K562 (cell line): ENCODE measurements around the gene BNC2. TPM values are rescaled to one million over a fixed set of nuclear protein-coding genes. Genes with fewer than 3 reads are reported as not detected.

Source experiments
- ATAC-seq: fragments of 200-7000 bp; cut with Tn5 transposase; 3 replicates; pipeline ENCODE4 v1.9.1; 2020; ENCODE audit warnings: moderate library complexity
- BruUV-seq: library from RNA; stranded (reverse); fragments of 400-500 nt; replicated peaks from 2 replicates; lab custom pipeline; 2021; lab: Mats Ljungman, UMichigan
- CTCF ChIA-PET: fragments of 300-600 bp; formaldehyde crosslinking; extraction: SDS; loops from one replicate; lab custom pipeline; 2021; ENCODE audit warnings: low intra/inter-chr PET ratio; lab: Yijun Ruan, JAX
- POLR2A ChIA-PET: fragments of 300-600, 350-650 bp; sonication (Branson Sonifier 250); formaldehyde crosslinking; extraction: SDS; loops from one replicate; lab custom pipeline; 2021; ENCODE audit warnings: antibody characterized with exemption, inconsistent platforms; lab: Yijun Ruan, JAX
- DNase-seq, 4 experiments: peaks; one replicate each; pipeline versions ENCODE4 v3.0.0 to v3.0.0-alpha.2; 2011 to 2018; ENCODE audit warnings: low spot score in 3 of 4, mixed read lengths in 3 of 4; ENCODE audit errors: extremely low read depth in 1 of 4
- FAIRE-seq: peaks from 2 replicates; lab custom pipeline; 2011; peaks lifted over from hg19 to GRCh38; lab: Jason Lieb, UNC
- H2AFZ ChIP-seq: 2 replicates; pipeline ENCODE4 v1.6.0; 2011; ENCODE audit warnings: low read depth, low read length, control low read depth, inconsistent platforms
- H3K27ac ChIP-seq: fragments of 200-600 bp; 3 replicates; pipeline ENCODE4 v1.8.0; 2011; ENCODE audit warnings: low read depth, mild to moderate bottlenecking, control low read depth, inconsistent platforms, low read length, moderate library complexity, mixed read lengths; ENCODE audit errors: extremely low read depth
- H3K27me3 ChIP-seq, 2 experiments: fragments of 300-600 bp in 1 of 2; 2 replicates in 1 of 2; 3 replicates in 1 of 2; pipeline versions ENCODE4 v1.6.0 to v1.8.0; 2011; ENCODE audit warnings: inconsistent platforms in 2 of 2, low read length in 2 of 2, mild to moderate bottlenecking in 1 of 2, mixed read lengths in 1 of 2, moderate library complexity in 1 of 2; ENCODE audit not compliant: control insufficient read depth in 2 of 2, insufficient read depth in 2 of 2
- H3K36me3 ChIP-seq: fragments of 300-600 bp; 3 replicates; pipeline ENCODE4 v1.8.0; 2011; ENCODE audit warnings: mild to moderate bottlenecking, low read length, inconsistent platforms; ENCODE audit not compliant: control insufficient read depth, insufficient read depth
- H3K4me1 ChIP-seq, 2 experiments: fragments of 200-600 bp in 1 of 2; replicated peaks in 1 of 2; 2 replicates in 1 of 2; 3 replicates in 1 of 2; pipeline versions ENCODE4 v1.5.1 to v1.8.0; 2011; ENCODE audit warnings: inconsistent platforms in 2 of 2, low read length in 2 of 2, mild to moderate bottlenecking in 1 of 2, mixed read lengths in 1 of 2, moderate library complexity in 1 of 2; ENCODE audit not compliant: control insufficient read depth in 2 of 2, insufficient read depth in 2 of 2
- H3K4me2 ChIP-seq: 2 replicates; pipeline ENCODE4 v1.6.1; 2011; ENCODE audit warnings: low read length, control low read depth, inconsistent platforms, mixed read lengths; ENCODE audit not compliant: insufficient read depth
- H3K4me3 ChIP-seq: fragments of 200-600 bp; sonication (generic), shearing (Covaris generic); 2 replicates; pipeline ENCODE4 v1.5.1; 2016; ENCODE audit warnings: control low read depth, inconsistent platforms
- H3K79me2 ChIP-seq: fragments of 200-600 bp; 3 replicates; pipeline ENCODE4 v1.8.0; 2011; ENCODE audit warnings: low read length, inconsistent platforms; ENCODE audit not compliant: control insufficient read depth, insufficient read depth
- H3K9ac ChIP-seq, 2 experiments: 2 replicates each; pipeline versions ENCODE4 v1.6.0 to v1.6.1; 2011; ENCODE audit warnings: low read depth in 2 of 2, low read length in 2 of 2, control low read depth in 1 of 2, inconsistent platforms in 1 of 2, mild to moderate bottlenecking in 1 of 2, mixed read lengths in 1 of 2; ENCODE audit not compliant: insufficient read depth in 1 of 2
- H3K9me1 ChIP-seq: one replicate; pipeline ENCODE4 v1.6.0; 2011; ENCODE audit warnings: inconsistent platforms, mild to moderate bottlenecking, low read length, moderate library complexity; ENCODE audit not compliant: control insufficient read depth, insufficient read depth
- H3K9me3 ChIP-seq: replicated peaks from 2 replicates; pipeline ENCODE4 v1.5.1; 2011; ENCODE audit warnings: low read depth, low read length, inconsistent platforms; ENCODE audit not compliant: control insufficient read depth, insufficient read depth
- H4K20me1 ChIP-seq: replicated peaks from 2 replicates; pipeline ENCODE4 v1.6.1; 2011; ENCODE audit warnings: low read length, inconsistent platforms, mixed read lengths; ENCODE audit not compliant: control insufficient read depth, insufficient read depth
- FOXJ3 ChIP-seq: sonication (generic); formaldehyde crosslinking; IDR thresholded peaks from 2 replicates; pipeline ENCODE4 v1.4.0; 2020; ENCODE audit warnings: mild to moderate bottlenecking, missing genetic modification reagents
- HNRNPK ChIP-seq: fragments of 200-400 bp; formaldehyde crosslinking; IDR thresholded peaks from one replicate; pipeline ENCODE4 v1.6.1; 2018; ENCODE audit warnings: mild to moderate bottlenecking, low read depth, low read length; ENCODE audit not compliant: poor library complexity, severe bottlenecking
- NCOA1 ChIP-seq: fragments of 450-650 bp; IDR thresholded peaks from 2 replicates; pipeline ENCODE4 v1.6.1; 2016; ENCODE audit warnings: low read depth
- NR4A1 ChIP-seq, 2 experiments: fragments of 250-450 bp in 1 of 2; fragments of 450-650 bp in 1 of 2; sonication (Bioruptor Pico) in 1 of 2; IDR thresholded peaks; 2 replicates each; pipeline versions ENCODE4 v1.4.0 to v1.6.1; 2016 to 2020; ENCODE audit warnings: mild to moderate bottlenecking in 2 of 2, missing compliant biosample characterization in 1 of 2, missing genetic modification characterization in 1 of 2, moderate library complexity in 1 of 2
- POLR2AphosphoS5 ChIP-seq: IDR thresholded peaks from 2 replicates; pipeline ENCODE4 v1.6.1; 2011; ENCODE audit warnings: mild to moderate bottlenecking, low read depth, low read length, moderate library complexity; ENCODE audit not compliant: control insufficient read depth, insufficient read depth
- POLR2H ChIP-seq: IDR thresholded peaks from 2 replicates; pipeline ENCODE4 v1.6.1; 2016; ENCODE audit warnings: missing genetic modification characterization, low read depth, mild to moderate bottlenecking, control low read depth, missing compliant biosample characterization, moderate library complexity
- RFX5 ChIP-seq: IDR thresholded peaks from 2 replicates; pipeline ENCODE4 v1.6.1; 2011; ENCODE audit warnings: low read depth, mild to moderate bottlenecking, improper control_type of control experiment, low read length
- RNF2 ChIP-seq: sonication (generic); IDR thresholded peaks from 2 replicates; pipeline ENCODE4 v1.6.1; 2016
- SLC30A9 ChIP-seq: fragments of 250-450 bp; sonication (Bioruptor Pico); IDR thresholded peaks from 2 replicates; pipeline ENCODE4 v1.8.0; 2022; ENCODE audit warnings: mild to moderate bottlenecking, moderate library complexity
- ZMIZ1 ChIP-seq, 2 experiments: fragments of 150-350 bp in 1 of 2; IDR thresholded peaks; 2 replicates each; pipeline ENCODE4 v1.6.1; 2012 to 2016; ENCODE audit warnings: low read depth in 2 of 2, low read length in 2 of 2, mild to moderate bottlenecking in 1 of 2, moderate library complexity in 1 of 2
- WGBS: fragments of 100-300 bp; shearing (Covaris generic); methylation state at CpG from one replicate; pipeline ENCODE4 v1.1.6; 2016; ENCODE audit warnings: low coverage, mixed read lengths; ENCODE audit not compliant: insufficient coverage; ENCODE audit errors: missing lambda C conversion rate; 5-methylcytosine and 5-hydroxymethylcytosine counted together
- in situ Hi-C: fragments of 300-500 bp; cut with MboI; formaldehyde crosslinking; loops from 4 replicates; pipeline ENCODE4 v1.15.0; 2018; ENCODE audit warnings: inconsistent platforms, mixed read lengths
- intact Hi-C: fragments of 100-400 bp; cut with micrococcal nuclease; formaldehyde crosslinking; loops from 2 replicates; pipeline ENCODE4 v1.14.2; 2022
- polyA plus RNA-seq, 8 experiments: library from polyadenylated mRNA; depleted of rRNA in 4 of 8; stranded (reverse) in 5 of 8; unstranded in 3 of 8; fragments of >200 nt; fragmentation: Nextera tagmentation in 2 of 8; fragmentation: Illumina TruSeq in 1 of 8; extraction: Ambion mirVana in 2 of 8; extraction: Trizol in 1 of 8; gene quantifications; 2 replicates each; pipeline versions ENCODE4 v1.2.1 to v1.2.3, GENCODE V29; 2011 to 2014; ENCODE audit warnings: inconsistent platforms in 1 of 8, missing spikeins in 1 of 8
- total RNA-seq, 7 experiments: library from RNA; depleted of rRNA in 6 of 7; stranded (reverse); fragments of >200 nt in 6 of 7; fragmentation: Illumina TruSeq in 2 of 7; extraction: Trizol in 2 of 7; gene quantifications; 2 replicates each; pipeline versions ENCODE4 v1.2.1 to v1.2.3, GENCODE V29; 2011 to 2021; ENCODE audit warnings: low replicate concordance in 1 of 7

The BNC2 gene
- total and polyA plus RNA-seq, 9 of the 15 experiments (the other 6 are each of a cell fraction or from before 2014, with no cell fraction given) = not detected

DNA sequence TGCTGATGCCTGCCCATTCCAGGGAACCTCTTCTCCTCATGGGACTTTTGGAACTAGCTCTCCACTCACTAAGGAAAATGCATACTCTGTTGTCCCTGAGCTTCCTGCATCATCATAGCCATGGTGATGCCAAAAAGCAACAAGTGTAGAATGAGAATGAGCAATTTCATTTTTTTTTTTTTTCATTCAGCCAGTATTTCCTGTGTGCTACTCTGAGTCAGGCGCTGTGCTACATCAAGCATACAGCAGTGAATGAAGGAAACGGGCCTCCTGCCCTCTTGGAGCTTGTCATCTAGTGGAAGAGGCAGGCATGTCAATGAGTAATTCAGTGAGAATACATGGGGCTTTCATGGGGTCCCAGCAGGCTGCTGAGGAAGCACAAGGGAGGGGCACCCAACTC is 483.1 kb downstream of the BNC2 start:
- TF ChIP-seq NCOA1 (no peak), RNF2 (no peak), NR4A1 (CRISPR knock-in tag; IDR thresholded peaks at IDR 0.05) (no peak), NR4A1 (tag; IDR thresholded peaks at IDR 0.05) (no peak), FOXJ3 (CRISPR knock-in tag) (no peak), POLR2H (tag) (no peak), SLC30A9 (CRISPR knock-in tag) (no peak), RFX5 (no peak), HNRNPK (no peak)
- no peaks in the 10 kb centered on the region for H3K9me3 ChIP-seq
- WGBS = no CpG with 5 or more reads among the region's 2 CpGs
- DNase-seq = no peak
- in situ Hi-C loops (no loop called here), intact Hi-C loops (no loop called here)
- no peak overlapping the region for H3K27ac ChIP-seq
- H3K4me3 ChIP-seq = no peak overlapping the region
- H3K9ac ChIP-seq = no peak overlapping the region
- H2AFZ ChIP-seq = no peak overlapping the region
- no peaks in the 10 kb centered on the region for H3K36me3 ChIP-seq
- ATAC-seq = no peak
- no peaks in the 10 kb centered on the region for H3K27me3 ChIP-seq
- BruUV-seq = no TSS peak
- H4K20me1 ChIP-seq = no peaks in the 10 kb centered on the region
- ChIA-PET POLR2A (no interaction called here), CTCF (no interaction called here)
- H3K4me1 ChIP-seq = no peaks in the 10 kb centered on the region
- no peaks in the 10 kb centered on the region for H3K9me1 ChIP-seq
- H3K4me2 ChIP-seq = no peak overlapping the region
- no peak for FAIRE-seq
- H3K79me2 ChIP-seq = no peaks in the 10 kb centered on the region

DNA sequence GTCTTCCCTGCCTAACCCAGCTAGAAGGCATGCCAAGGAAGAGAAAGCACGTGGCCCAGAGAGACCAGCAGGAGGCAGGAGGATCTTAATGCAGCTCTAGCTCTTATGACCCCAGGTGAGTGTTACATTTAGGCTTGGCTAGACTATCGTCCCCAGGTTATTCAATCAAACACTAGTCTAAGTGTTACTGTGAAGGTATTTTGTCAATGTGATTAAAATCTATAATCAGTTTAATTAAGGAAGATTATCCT is 483.7 kb downstream of the BNC2 start:
- ATAC-seq (no peak), DNase-seq (no peak), FAIRE-seq (no peak)
- H3K27ac ChIP-seq = no peak overlapping the region
- POLR2A ChIA-PET = no interaction called here
- CTCF ChIA-PET = no interaction called here
- no peak overlapping the region for H3K9ac ChIP-seq
- H3K9me1 ChIP-seq = no peaks in the 10 kb centered on the region
- H3K27me3 ChIP-seq = no peaks in the 10 kb centered on the region
- H4K20me1 ChIP-seq = no peaks in the 10 kb centered on the region
- WGBS = 0% methylated on average over 2 of the region's 2 CpGs
- H2AFZ ChIP-seq = no peak overlapping the region
- no TSS peak for BruUV-seq
- H3K4me1 ChIP-seq = no peaks in the 10 kb centered on the region
- H3K79me2 ChIP-seq = no peaks in the 10 kb centered on the region
- no peaks in the 10 kb centered on the region for H3K36me3 ChIP-seq
- H3K9me3 ChIP-seq = no peaks in the 10 kb centered on the region
- intact Hi-C loops = no loop called here
- in situ Hi-C loops = no loop called here
- H3K4me3 ChIP-seq = no peak overlapping the region
- no peak overlapping the region for H3K4me2 ChIP-seq
- TF ChIP-seq POLR2AphosphoS5 (no peak), ZMIZ1 (IDR thresholded peaks at IDR 0.05; ENCODE audit: low read depth in 2 of 2, low read length in 2 of 2) (no peak)
